ENCODE data around the gene BHMT2. TPM values are rescaled to one million over a fixed set of nuclear protein-coding genes. Genes with fewer than 3 reads are reported as not detected.

Gene BHMT2
- total RNA-seq, 1 experiment from 2014 or later: not detected

- H3K9me3 ChIP-seq (ENCODE audit: control insufficient read depth, low read depth, low read length): no peaks in the 10 kb centered on the region
- H3K27ac ChIP-seq (ENCODE audit: insufficient read length, low read depth, low read length): no peak overlapping the region
- H3K79me2 ChIP-seq (ENCODE audit: insufficient read depth, low read length): no peaks in the 10 kb centered on the region
- no peak overlapping the region for H2BK5ac ChIP-seq (ENCODE audit: insufficient read length, low read length)
- Mint-ChIP-seq H3K27me3 (ENCODE audit: low read depth) (no peaks in the 10 kb centered on the region), H3K4me1 (no peaks in the 10 kb centered on the region), H3K27ac (no peak overlapping the region), H3K36me3 (ENCODE audit: insufficient read depth in 1 of 3, low read depth in 3 of 3) (no peaks in the 10 kb centered on the region), H3K9me3 (no peaks in the 10 kb centered on the region; a peak in 1 of 5 replicates), H3K4me3 (no peak overlapping the region)
- no peak overlapping the region for H3T11ph ChIP-seq (ENCODE audit: low read length)
- no peak overlapping the region for H3K14ac ChIP-seq (ENCODE audit: insufficient read depth, low read length)
- H3K4me2 ChIP-seq (ENCODE audit: insufficient read depth, insufficient read length, low read length): no peak overlapping the region
- no peak overlapping the region for H2AFZ ChIP-seq (ENCODE audit: low read length)
- no peaks in the 10 kb centered on the region for H3K79me1 ChIP-seq (ENCODE audit: insufficient read depth, low read depth, low read length, poor library complexity, severe bottlenecking)
- H3K18ac ChIP-seq (ENCODE audit: insufficient read length, low read depth, low read length): no peak overlapping the region
- no peak overlapping the region for H3K23ac ChIP-seq (ENCODE audit: insufficient read length, low read depth, low read length)
- H4K91ac ChIP-seq (ENCODE audit: insufficient read length, low read depth, low read length): no peak overlapping the region
- H3K27me3 ChIP-seq (ENCODE audit: insufficient read depth, low read length): no peaks in the 10 kb centered on the region
- no peak overlapping the region for H4K8ac ChIP-seq (replicated peaks; ENCODE audit: insufficient read length, low read depth, low read length)
- no peak overlapping the region for H2BK12ac ChIP-seq (ENCODE audit: insufficient read length, low read depth, low read length)
- no peak for TF ChIP-seq CTCF (conservative IDR thresholded peaks at IDR 0.05)
- H4K20me1 ChIP-seq (ENCODE audit: control insufficient read depth, insufficient read depth, insufficient read length): no peaks in the 10 kb centered on the region
- no peak overlapping the region for H2AK5ac ChIP-seq (ENCODE audit: insufficient read length, low read length)
- no peak for DNase-seq
- H3K9ac ChIP-seq (ENCODE audit: extremely low read depth, insufficient read length, low read length): no peak overlapping the region
- H2BK120ac ChIP-seq (ENCODE audit: low read depth, low read length, poor library complexity, severe bottlenecking): no peak overlapping the region
- H3K56ac ChIP-seq (ENCODE audit: insufficient read length, low read depth, low read length): no peak overlapping the region
- no peaks in the 10 kb centered on the region for H3K4me1 ChIP-seq (ENCODE audit: insufficient read depth, low read length)
- no peak overlapping the region for H4K5ac ChIP-seq (ENCODE audit: insufficient read length, low read depth, low read length)
- H3K4ac ChIP-seq (ENCODE audit: low read depth, low read length): no peak overlapping the region
- no peaks in the 10 kb centered on the region for H3K23me2 ChIP-seq (ENCODE audit: insufficient read length, low read depth, low read length, poor library complexity, severe bottlenecking)
- no peak overlapping the region for H2BK15ac ChIP-seq (ENCODE audit: low read depth, low read length)
- H2BK20ac ChIP-seq (ENCODE audit: low read depth, low read length, poor library complexity, severe bottlenecking): no peak overlapping the region
These were observed 53.4 kb downstream of the BHMT2 start for GRCh38 chr5:79122973-79123372.

All from H9 (cell line).